NOMO-1 treated with dmso at 0.1 percent for 144 hours (cell line): Measurements from ENCODE around the gene TCTN1.
"Not testable (repeated sequence)": the region's sequence is repeated elsewhere in the genome, so short reads cannot be mapped to it uniquely, and the experiment has no call there.

Source experiments
- DNase-seq: peaks from one replicate; lab custom pipeline; 2025; ENCODE audit not compliant: unreplicated experiment; lab: John Stamatoyannopoulos, UW

Gene TCTN1

DNA sequence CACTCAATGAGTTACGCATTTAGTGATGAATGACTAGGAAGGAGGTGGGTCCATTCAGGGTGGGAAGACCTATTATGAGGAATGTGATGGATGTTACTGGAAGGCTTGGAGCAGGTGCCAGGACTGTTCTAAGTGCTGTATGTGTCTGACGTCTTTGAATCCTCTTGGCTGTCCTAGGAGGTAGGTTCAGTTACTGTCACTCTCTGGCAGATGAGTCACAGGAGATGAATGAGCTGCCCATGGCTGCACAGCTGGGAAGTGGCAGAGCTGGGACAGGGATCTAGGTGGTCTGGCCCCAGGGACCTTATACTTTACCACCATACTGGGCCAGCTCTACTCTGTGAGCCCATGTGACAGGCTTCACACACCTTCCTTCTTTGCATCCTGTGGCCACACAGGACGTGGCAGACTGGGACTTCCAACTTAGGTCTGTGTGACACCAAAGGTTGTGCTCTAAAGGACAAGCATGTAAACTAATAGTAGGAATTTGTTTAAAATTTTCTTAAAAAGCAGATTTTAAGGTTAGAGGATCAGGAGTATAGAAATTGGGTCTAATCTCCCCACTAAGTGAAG, 24.0 kb downstream of the TCTN1 start:
- no peak for DNase-seq

DNA sequence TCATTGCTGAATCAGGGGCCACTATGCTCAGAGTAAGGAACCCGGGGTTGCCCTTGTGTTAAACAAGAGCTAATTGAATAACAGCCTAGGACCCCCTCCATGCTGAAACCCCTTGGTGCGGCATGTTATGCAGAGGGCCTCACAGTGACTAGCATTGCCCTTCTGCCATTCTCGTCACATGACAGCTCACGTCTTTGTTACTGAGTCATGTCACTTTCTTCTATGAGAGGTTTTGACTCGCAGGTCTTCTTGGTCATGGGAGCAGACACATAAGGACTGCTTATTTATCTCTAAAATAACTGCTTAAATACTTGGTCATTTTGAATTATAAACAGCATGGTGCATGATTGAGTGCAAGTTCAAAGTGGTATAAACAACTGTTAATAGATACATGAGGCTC, 24.9 kb downstream of the TCTN1 start:
- no peak for DNase-seq

DNA sequence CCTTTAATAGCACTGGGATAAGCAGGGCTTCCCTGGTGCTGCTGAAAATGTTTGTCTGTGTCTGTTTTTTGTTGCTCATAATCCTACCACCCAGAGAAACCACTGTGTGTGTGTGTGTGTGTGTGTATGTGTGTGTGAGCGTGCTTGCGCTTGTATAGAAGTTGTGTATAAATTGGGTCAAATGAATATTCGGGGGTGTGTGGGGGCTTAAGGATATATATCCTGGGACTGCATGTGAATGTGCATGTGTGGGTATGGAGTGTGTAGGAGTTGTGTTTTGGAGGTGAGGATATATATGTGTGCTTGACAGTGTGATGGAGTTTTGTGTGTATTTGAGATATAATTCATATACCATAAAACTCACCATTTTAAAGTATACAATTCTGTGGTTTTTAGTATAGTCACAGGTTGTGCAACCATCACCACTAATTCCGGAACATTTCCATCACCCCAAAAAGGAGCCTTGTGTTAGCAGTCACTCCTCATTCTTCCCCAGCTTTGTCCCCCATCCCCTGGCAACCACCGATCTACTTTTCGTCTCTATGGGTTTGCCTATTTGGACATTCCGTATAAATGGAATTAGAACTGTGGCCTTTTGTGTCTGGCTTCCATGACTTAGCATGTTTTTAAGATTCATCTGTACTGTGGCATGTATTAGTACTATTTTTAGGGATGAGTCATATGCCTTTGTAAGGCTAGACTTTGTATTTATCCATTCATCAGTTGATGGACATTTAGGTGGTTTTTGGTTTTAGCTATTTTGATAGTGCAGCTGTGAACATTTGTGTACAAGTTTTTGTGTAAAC, 25.6 kb downstream of the TCTN1 start:
- peak; percentile 68 for DNase-seq

DNA sequence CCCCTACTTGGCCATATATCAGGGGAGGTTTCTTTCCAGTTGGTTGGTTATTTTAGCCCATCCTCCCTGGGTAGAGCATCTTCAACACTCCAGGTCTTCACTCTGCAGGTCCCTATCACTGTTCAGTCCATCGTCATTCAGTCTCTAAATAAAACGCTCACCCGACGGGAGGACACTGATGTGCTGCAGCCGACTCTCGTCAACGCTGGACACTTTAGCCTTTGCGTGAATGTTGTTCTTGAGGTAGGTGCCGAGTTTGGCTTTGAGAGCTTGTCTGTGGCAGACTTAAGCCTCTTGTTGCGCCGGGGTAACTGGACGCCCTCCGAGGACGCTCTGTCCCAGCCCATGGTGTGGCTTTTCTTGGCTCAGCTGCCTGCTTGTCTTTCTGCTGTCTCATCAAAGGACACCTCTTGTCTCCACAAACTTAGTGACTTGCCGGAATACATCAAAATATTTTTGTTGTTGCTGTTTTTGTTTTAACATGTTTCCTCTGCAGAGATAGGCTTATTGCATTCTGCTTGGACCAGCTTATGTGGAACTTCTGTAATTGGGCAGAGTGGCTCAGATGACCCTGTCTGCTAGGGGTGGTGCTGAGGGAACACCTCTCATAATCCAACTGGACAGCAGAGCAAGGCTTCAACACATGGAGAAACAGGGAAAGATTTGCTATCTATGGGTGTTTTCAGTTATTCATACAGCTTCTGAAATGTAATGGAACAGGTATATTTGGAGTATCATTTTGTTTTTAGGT, 26.5 kb downstream of the TCTN1 start:
- no peak for DNase-seq

DNA sequence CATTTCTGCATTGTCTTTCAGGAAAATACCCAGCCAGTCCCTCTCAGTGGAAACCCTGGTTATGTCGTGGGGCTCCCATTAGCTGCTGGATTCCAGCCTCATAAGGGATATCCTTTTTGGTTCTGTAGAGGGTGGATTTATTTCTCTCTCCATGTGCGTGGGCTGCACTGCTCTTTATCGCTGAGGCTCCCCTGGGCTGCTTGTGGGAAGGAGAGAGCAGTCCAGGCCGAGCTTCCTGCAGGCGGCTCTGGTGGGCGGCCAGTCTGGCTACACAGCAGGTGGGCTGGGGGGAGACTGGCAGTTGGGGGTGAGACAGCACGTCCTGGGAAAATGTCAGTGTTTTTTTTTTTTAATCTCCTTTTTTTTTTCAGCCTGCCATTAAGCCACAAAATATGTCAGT, 27.6 kb downstream of the TCTN1 start:
- no peak for DNase-seq

DNA sequence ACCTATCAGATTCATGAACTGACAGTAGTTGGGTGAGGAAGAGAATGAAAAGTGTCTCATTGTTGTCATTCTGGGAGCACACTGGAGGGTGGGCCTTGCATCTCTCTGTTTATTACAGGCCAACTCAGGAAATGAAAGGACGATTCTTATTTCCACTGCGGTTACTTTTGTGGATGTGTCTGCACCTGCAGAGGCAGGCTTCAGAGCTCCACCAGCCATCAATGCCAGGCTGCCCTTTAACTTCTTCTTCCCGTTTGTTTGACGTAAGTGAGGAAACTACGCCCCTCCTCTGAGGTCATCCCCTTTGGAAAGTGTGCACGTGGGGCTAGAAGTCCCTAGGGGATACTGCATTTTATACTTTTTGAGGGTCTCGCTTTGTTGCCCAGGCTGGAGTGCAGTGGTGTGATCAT, 33.7 kb downstream of the TCTN1 start:
- no peak for DNase-seq

DNA sequence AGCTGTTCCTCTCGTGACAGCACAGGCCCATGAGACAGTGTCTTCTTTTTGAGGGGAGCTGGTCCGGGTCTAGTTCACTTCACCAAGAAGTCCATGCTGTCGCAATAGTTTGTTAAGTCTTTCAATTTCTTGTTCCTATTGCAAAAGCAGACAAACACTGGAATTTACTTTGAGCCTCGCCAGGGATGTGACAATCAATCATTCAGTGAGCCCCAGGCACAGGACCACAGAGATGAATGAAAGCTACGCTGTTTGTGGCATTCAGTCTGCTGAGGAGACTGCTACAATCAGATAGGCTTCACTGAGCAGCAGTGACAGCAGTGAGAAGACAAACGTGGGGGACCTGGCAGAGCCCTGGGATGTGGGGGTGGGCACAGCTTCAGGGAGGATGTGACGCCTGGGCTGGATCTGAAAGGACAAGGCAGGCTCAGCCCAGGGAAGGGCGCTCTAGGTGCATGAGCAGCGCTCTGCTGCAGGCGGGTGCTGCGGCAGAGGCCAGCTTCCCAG, 35.5 kb downstream of the TCTN1 start:
- no peak for DNase-seq

DNA sequence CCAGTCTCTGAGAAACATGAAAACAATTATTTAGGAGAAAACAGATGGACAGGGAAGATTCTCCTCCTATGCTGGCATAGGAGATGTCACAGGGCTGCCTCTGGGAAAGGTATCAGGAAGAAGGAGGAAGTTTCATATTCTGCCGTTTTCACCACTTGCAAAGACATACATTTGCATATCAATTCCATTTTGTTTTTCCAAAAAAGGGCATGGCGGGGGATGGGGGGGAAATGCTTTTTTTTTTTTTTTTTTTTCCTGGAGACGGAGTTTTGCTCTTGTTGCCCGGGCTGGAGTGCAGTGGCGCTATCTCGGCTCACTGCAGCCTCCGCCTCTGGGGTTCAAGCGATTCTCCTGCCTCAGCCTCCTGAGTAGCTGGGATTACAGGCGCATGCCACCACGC, 40.3 kb downstream of the TCTN1 start:
- not testable (repeated sequence) for DNase-seq

DNA sequence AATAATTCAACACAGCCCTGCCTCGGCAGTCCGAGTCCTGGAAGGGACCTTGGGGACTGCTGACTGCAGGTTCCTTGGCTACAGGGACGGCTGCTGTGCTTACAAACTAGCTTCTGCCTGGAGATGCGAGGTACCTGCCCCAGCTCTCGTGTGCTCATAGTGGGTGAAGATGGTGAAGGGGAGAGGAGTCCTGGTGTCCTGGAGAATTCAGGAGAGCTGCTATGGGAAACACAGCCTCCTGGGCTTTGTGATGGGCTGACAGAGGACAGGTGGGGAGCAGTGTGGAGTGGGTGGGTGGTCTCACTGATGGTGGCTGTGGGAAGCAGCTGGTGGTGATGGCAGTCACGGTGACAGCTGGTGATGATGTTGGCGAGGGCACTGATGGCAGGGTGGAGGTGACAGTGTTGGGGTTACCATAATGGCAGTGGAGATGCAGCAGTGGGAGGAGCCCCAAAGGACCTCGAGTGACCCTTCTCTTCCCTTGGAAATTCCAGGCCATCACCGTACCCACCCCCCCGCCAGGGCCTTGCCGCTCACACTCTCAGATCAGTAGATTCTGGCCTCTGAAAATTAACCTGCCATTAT, 42.2 kb downstream of the TCTN1 start:
- no peak for DNase-seq

DNA sequence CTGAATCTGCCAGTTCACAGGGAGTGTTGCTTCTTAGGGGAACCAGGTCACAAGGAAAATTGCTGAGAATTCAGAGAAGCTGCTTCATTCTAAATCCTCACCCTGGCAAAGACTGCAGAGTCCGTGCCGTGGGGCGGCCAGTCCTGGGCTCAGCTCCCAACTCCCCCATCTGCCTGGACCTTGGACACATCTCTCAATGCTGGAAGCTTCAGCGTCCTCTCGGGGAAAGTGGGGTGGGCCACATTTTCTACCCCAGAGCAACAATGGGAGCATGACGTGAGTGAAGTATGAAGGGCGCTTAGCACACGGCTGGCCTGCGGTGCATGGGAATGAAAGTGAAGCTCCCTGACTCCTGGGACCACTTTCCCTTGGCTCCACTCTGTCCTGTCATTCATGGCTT, 43.8 kb downstream of the TCTN1 start:
- DNase-seq, result no peak

DNA sequence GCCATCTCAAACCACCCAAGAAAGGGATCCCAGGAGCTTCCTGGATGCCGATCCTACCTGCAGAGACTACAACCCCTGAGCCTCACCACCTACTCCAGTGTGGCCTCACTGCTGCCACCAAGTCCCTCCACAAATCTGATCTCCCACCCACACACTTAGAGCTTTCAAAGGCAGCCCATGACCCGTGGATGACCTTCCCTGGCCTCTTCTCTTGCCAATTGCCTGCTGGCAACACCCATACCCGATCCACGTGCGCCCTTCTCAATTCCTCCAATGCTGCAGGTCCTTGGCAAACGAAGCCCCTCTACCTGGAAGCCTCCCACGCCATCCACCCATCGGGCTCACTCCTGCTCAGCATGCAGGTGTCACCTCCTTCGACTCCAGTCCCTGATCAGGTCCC, 44.3 kb downstream of the TCTN1 start:
- DNase-seq, result no peak

DNA sequence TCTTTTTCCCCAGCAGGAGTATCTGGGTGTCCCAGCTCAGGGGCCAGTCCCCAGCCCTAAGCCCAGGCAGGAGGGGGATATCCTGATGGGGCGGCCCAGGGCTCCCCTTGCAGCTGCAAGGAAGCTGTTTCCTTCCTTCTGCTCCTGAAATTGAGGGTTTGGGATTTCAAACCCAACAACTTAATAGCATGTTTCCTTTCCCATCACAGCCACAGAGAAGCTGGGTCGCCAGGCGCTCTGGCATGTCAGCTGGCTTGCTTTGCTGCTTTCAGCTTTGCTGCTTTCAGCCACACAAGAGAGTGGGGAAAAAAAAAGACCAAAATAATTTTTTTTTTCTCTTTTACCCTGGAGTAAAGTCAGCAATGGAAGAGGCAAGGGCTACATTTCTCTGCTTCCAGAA, 44.9 kb downstream of the TCTN1 start:
- DNase-seq, result no peak

DNA sequence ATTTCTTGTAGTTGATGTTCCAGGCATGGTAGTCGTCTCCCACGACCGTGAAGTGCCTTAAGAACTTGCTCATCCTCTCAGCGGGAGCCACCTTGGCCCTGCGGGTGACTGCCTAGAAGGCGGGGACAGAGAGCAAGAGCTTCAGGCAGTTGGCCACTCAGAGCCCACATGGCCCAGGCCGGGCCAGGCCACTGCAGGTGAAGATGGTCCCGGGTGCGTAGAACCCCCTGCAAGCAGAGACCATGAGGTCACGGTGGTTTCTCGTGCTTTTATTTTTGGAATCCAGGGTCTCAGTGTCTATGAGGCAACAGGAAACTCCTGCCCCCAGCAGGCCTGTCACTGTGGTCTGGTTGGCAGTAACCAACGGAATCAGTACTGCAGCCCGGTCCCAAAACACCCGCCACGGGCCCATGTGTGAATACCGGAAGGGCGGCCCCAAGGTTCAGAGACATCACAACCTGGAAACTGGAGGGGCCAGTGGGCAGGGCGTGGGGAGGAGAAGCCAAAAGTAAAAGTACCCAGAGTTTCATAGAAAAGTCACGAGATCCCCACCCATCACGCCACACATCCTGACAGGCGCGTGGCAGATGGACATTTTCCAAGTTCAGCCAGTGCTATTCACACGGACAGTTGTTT, 47.5 kb downstream of the TCTN1 start:
- DNase-seq, result peak; percentile 84

DNA sequence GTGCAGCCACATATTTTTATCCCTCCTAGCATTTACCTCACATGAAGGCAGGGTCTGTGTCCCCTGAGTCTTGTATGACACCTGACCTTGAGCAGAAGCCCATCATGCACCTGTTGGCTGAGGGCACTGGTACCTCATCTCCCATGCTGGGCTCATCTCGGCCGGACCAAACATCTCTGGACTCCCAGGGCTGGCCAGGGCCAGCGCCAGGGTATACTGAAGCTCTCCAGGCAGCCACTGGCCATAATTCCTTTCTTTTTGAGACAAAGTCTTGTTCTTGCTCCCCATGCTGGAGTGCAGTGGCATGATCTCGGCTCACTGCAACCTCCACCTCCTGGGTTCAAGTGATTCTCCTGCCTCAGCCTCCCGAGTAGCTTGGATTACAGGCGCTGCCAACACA, 53.0 kb downstream of the TCTN1 start:
- DNase-seq, result no peak

DNA sequence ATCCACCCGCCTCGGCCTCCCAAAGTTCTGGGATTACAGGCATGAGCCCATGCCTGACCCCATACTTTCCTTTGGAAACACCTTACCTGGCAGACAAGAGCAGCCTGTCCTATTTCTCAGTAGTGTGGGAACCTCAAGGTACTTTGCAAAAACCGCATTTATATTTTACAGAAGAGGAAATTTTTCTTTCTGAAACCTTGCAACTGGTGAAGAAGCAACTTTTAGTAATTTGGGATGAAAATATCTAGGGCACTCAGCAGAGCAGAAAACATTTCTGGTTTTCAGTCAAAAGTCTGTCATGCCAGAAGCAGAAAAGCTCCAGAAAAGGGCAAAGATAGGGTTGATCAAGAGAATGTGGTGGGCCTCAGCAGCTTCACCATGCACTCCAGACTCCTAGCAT, 53.7 kb downstream of the TCTN1 start:
- no peak for DNase-seq

DNA sequence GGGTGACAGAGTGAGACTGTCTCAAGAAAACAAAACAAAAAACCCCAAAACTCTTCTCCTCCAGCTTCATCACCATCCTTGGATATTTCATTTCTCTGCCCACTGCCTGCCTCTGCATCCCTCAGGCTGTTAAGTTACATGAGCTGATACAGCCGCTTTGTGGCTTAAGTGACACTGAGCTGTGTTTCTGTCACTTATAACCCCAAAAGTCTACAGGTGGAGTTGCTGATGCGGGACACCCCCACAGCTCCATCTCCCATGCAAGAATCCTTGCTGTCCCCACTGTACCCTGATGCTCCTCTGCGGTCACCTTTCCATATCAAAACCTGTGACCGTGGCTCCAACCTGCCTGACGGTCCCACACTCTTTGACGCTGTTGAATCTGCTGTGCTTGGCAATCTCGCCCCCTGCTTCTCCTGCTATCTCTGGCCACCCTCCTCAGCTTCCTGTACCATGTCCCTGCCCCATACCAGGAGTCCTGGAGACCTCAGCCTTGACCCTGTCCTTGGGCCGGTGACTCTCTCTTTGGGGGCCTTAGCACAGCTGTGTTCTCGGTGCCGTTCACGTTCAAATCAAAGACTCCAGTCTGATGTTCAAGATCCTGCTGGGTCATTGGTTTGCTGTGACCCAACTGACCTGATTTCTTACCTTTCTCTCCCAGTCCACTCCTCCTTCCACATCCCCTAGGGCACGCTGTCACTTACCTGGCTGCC, 54.7 kb downstream of the TCTN1 start:
- DNase-seq, result no peak

DNA sequence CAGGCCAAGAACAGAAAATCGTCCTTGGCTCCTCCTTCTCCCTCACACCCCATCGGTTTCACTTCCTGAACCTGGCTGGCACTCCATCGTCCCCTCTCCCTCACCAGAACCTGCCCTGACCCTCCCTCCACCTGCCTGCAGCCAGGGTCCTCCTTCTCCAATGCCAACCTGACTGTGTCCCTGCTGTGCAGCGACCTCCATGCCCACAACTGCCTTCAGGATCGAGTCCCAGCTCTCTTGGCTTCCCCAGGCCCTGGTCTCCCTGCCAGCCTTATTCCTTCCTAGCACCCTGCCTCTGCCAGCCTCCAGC, 55.2 kb downstream of the TCTN1 start:
- DNase-seq, result no peak

DNA sequence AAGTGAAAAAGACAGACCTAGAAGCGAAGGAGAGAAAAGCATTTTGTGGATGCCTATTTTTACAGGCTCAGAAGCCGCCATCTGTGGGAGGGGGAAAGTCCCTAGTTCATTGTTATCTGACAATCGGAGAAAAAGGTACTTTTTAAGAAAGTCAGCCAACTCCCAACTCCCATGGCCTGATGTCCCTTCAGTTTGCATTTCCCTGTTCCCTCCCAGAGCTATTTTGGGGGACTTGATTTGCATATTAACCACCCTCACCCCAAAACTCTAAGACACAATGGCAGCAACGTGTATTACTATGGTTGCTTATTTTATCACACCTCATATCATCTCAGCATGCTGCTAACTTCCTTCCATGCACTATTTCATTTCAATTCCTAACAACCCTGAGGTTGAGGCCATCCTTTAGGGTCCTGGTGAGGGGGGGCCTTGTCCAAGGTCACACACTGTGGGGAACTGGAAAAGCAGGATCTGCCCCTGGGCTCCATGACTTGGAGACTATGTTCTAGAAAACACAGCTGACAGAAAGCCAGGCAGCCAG, 56.3 kb downstream of the TCTN1 start:
- no peak for DNase-seq

DNA sequence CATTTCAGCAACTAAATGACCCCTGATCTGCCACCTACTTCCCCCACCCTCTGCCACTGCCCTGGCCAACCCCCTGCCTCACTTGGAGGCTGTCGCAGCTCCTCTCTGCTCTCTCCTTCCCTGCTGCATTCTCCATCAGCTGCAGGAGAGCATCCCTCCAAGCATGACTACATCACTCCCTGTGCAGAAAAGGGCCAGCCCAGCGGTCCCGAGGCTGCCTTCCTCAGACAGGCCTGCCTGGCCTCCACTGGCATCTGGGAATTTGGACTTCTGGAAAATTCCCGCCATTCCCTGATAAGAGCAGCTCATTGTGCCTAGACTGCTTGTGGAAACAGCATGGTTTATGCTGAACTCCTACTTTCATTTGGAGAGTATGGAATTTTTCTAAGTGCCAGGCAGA, 62.2 kb downstream of the TCTN1 start:
- DNase-seq, result no peak

DNA sequence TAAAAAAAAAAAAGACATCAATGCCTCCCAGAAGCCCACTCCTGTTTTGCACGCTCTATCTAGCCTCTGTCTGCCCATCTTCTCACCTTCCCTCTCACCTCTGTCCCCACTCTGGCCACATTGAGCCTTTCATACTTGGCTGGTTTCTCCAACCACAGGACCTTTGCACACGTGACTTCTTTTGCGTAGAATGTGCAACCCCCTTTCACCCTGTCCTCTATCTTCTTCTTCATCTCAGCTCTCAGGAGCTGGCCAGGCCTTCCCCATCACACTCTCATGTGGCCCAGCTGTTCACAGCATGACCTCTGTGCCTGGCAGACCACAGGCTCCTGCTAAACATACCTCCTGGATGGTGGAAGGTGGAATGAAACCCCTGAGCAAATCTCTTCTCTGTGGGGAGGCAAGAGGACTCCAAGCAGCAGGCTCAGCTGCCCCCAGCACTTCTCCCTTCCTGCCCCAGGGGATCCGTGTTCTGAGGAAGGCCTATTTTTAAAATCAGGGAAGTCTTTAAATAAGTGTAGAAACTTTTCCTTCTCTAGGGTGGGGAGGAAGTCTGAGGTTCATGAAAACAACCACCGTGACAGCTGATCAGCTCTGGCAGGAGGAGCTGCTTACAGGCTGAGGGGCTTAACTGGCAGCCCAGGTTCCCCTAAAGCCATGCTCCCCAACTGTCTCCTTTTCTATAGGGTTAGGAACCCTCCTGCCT, 63.4 kb downstream of the TCTN1 start:
- DNase-seq, result peak; percentile 67
